ENCODE results near the gene ZBTB22. TPM values are rescaled to one million over a fixed set of nuclear protein-coding genes. Genes with fewer than 3 reads are reported as not detected.

Gene ZBTB22, protein sequence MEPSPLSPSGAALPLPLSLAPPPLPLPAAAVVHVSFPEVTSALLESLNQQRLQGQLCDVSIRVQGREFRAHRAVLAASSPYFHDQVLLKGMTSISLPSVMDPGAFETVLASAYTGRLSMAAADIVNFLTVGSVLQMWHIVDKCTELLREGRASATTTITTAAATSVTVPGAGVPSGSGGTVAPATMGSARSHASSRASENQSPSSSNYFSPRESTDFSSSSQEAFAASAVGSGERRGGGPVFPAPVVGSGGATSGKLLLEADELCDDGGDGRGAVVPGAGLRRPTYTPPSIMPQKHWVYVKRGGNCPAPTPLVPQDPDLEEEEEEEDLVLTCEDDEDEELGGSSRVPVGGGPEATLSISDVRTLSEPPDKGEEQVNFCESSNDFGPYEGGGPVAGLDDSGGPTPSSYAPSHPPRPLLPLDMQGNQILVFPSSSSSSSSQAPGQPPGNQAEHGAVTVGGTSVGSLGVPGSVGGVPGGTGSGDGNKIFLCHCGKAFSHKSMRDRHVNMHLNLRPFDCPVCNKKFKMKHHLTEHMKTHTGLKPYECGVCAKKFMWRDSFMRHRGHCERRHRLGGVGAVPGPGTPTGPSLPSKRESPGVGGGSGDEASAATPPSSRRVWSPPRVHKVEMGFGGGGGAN
- 18.6 and 20.2 TPM in 2 replicates for total RNA-seq

DNA sequence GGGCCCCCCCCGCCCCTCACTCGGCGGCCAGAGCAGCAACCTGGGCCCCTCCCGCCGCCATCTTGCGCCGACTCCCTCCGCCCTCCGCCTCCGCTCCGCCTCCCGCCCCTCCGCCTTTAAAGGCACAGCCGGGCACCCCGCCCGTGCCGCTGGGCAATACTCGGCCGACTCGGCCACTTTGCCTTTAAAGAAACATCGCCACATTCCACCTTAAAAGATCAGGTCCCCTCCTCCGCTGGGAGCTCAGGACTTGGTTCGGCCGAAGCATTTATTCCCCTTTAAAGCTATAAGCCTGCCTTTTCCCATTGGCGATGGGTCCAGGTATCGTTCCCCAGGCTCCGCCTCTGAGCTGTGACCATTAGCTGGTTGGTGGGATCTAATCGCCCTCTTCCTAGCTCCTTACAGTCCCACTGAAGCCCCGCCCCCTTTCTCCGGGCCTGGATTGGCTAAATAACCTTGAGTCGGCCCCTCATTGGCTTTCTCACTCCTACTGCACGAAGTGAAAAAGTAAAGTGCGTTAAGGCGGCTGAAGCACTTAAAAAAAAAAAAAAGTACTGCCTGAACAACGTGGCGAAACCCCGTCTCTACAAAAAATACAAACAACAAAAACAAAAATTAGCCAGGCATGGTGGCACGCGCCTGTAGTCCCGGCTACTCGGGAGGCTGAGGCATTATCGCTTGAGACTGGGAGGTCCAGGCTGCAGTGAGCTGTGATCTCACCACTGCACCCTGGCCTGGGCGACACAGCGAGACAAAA lies at the start of gene ZBTB22:
Gene ZBTB22 (minus strand): TSS at position 76 of the 757 bp plus-strand sequence. CDS start 828 bp downstream, outside the sequence.

DNA sequence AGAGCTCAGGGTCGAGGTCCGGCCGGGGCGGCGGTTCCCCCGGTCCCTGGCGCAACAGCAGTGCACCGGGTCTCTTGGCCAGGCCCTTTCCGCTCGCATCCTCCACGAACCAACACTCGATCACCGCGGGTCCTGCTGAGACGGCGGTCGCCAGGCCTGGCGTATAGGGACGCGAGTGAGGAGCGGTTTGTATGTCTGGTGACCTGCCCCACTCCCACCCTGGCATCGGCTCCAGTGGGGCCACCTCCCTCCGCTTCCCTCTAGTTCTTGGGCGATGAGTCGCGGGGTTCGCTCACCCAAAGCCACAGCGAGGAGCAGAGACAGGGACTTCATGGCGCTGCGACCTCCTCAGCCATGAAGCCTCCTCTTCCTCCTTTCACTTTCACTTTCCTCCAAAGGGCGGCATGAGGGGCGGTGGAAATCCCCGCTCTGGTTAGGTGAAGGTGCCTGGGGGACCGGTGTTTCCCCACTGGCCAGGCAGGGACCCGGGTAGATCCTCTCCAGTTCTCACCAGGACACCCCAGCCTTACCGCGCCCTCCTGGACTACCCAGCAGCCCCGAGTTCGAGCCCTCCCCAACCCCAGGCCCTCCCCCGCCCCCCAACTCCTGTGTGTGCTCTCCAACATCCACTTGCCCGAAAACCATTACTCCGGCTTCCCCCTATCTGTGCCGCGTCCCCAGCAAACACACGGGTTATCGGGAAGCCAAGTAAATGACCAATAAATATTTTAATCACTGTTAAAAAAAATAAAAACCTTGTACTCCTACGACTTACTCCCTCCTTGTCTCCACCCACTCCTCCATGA lies 3.6 kb downstream of the ZBTB22 start, which contains the start of gene TAPBP:
Gene TAPBP (minus strand): TSS at position 370 of the 806 bp plus-strand sequence. CDS start 37 bp downstream, at position 333.

DNA sequence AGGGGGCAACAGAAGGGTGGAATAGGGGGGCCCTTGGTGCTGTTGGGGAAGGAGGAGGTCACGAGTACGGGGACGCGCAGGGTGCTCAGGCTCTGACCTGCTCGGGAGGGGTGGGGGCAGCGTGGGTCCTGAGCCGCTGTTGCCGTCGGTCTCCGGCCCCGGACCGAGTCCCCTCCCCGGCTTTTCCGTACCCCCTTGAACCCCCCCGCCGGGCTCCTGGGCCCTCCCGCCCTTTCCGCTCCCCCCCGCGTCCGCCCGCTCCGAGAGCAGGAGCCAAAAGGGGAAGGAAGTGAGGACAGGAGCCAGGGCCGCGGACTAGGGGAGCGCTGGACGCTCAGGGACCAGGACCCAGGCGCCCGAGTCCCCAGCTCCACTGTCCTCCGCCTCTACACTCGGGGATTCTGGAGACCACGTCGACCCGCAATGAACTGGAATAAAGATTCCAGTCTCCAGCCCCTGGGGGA lies 18.7 kb downstream of the ZBTB22 start, which contains the start of gene RGL2:
Gene RGL2 (minus strand): TSS at position 170 of the 464 bp plus-strand sequence. CDS start 332 bp downstream, outside the sequence.

DNA sequence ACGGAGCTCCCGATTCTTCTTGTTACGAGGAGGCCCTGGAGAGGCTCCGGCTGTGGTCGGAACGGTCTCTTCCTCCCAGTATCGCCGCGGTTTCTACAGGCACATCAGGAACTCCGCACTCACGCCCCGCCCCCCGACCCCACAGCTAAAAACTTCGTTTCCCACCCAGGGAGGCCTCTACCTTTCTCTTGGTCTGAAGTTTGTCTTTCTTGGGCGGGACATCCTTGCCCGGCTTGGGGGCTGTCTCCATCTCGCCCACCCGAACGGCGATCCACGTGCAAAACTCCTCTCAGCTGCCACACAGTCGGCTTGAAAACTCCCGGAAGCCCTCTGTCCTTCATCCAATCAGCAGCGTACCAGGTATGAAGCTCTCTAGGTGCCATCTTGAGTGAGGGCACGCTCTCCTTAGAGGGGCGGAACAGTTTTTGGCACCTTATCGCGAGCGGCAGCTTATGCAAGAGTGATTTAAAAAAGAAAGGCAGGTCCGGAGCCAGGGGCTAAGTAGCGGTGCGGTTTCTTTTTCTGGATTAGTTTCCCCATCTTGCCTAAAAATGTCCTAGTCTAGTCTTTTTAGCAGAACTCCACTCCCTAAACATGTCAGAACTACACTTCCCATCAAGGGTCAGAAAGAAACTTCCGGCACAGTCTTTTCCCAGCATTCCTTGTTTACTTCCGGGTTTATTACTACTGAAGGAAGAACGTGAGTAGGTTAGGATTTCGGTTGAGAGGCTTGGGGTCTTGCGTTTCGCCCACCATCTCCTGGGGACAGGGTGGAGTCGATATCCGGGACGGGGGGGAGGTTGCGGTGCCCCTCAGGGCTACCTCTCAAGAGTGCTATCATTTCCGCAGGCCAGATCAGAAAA lies 28.4 kb downstream of the ZBTB22 start, which contains the start of the genes PFDN6 and WDR46:
Gene PFDN6 (plus strand): TSS at position 681 of the 863 bp plus-strand sequence. CDS start 256 bp downstream, outside the sequence.
Gene WDR46 (minus strand): TSS at position 319 of the 863 bp plus-strand sequence. CDS start 69 bp downstream, at position 250.

DNA sequence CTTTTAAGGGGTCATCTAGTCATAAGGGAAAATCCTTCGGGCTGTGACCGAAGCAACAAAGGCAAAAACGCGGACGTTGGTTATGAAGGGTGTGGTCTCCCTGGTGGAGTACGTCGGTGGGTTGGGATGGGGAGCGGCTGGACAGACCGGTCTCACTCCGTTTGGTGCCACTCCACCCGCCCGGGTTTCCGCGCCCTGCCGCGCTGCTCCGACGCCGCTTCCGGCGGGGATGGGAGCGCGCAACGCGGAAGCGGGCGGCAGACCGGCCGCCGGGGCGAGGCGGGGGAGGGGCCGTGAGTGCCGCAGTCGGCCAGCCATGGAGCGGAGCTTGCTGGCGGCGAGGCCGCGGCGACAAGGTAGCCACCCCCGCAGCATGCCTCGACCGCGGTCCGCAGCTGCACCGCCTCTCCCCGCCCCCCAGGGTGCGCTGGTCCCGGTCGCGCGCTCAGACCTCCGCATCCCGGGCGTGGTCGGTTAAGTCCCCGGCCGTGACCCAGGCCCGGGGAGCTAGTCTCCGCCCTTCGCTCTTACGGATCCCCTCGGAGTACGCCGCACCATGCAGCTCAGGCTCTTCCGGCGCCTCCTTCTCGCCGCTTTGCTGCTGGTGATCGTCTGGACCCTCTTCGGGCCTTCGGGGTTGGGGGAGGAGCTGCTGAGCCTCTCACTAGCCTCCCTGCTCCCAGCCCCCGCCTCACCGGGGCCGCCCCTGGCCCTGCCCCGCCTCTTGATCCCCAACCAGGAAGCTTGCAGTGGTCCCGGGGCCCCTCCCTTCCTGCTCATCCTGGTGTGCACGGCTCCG lies 40.5 kb downstream of the ZBTB22 start, which contains the start of gene B3GALT4:
Gene B3GALT4 (plus strand): TSS at position 260 of the 799 bp plus-strand sequence. CDS start 297 bp downstream, at position 557.

DNA sequence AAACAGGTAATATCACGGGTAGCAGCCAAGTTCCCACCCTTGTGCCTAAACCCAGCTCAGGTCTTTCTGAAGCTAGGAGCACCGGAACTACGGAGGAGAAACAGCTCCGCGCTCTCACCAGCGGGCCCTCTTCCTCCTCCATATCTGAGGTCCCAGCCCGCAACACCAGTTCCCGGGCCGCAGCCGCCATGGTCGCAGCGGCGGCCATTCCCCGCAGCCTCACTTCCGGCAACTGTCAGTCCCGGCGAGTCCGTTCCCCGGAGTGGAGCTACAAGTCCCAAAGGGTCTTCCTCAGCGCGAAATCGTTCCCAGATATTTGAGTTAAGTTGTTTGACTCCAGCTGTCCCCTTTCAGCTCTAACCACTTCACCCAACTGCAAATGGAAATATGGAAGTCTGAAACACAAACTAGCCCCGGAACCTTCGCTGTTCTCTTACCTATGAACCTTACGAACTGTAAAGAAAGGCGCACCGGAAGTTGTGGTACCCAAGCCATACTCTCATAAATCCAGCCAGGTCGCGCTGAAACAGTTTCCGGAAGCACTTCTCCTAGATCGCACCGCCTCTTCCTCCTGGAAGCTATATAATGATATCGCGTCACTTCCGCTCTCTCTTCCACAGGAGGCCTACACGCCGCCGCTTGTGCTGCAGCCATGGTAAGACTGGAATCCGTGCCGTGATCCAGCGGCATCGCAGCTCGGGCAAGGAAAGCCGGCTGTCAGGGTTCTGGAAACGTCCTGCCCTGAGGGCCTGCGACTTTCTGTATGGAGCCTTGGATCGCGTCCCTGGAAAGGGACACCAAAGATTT lies 45.9 kb downstream of the ZBTB22 start, which contains the start of the genes RPS18 and VPS52:
Gene RPS18 (plus strand): TSS at position 608 of the 807 bp plus-strand sequence. CDS start 45 bp downstream, at position 653.
Gene VPS52 (minus strand): TSS at position 409 of the 807 bp plus-strand sequence. CDS start 201 bp downstream, at position 208.

Other genes starting within 250 kb of the ZBTB22 start
- 2.8 TPM in 1 of 2 replicates, not detected in the other for gene HLA-DPA1, start 244.1 kb downstream of the ZBTB22 start, total RNA-seq
- 2.3 and 15.9 TPM in 2 replicates for gene HLA-DPB1, start 241.8 kb downstream of the ZBTB22 start, total RNA-seq
- 0.14 and 0.46 TPM in 2 replicates for gene COL11A2, start 125.3 kb downstream of the ZBTB22 start, total RNA-seq
- gene RXRB, start 117.1 kb downstream of the ZBTB22 start, total RNA-seq: 20.8 and 23.5 TPM in 2 replicates
- gene SLC39A7, start 116.9 kb downstream of the ZBTB22 start, total RNA-seq: 169 and 203 TPM in 2 replicates
- gene HSD17B8, start 113.1 kb downstream of the ZBTB22 start, total RNA-seq: 4.8 and 7.4 TPM in 2 replicates
- gene RING1, start 109.2 kb downstream of the ZBTB22 start, total RNA-seq: 26.2 and 38.6 TPM in 2 replicates
- 36.6 and 36.8 TPM in 2 replicates for gene VPS52, start 45.9 kb downstream of the ZBTB22 start, total RNA-seq
- 7,769 and 8,323 TPM in 2 replicates for gene RPS18, start 45.7 kb downstream of the ZBTB22 start, total RNA-seq
- 7.1 and 8.8 TPM in 2 replicates for gene B3GALT4, start 40.6 kb downstream of the ZBTB22 start, total RNA-seq
- gene WDR46, start 28.5 kb downstream of the ZBTB22 start, total RNA-seq: 88.8 and 89.3 TPM in 2 replicates
- gene PFDN6, start 28.1 kb downstream of the ZBTB22 start, total RNA-seq: 46.4 and 56.6 TPM in 2 replicates
- gene RGL2, start 18.8 kb downstream of the ZBTB22 start, total RNA-seq: 11.4 and 17.9 TPM in 2 replicates
- 44.2 and 51.1 TPM in 2 replicates for gene TAPBP, start 3.7 kb downstream of the ZBTB22 start, total RNA-seq
- 48.2 and 53.4 TPM in 2 replicates for gene DAXX, start 5.2 kb upstream of the ZBTB22 start, total RNA-seq
- gene KIFC1, start 74.1 kb upstream of the ZBTB22 start, total RNA-seq: 1.3 and 1.4 TPM in 2 replicates
- 17.1 and 20.0 TPM in 2 replicates for gene PHF1, start 93.3 kb upstream of the ZBTB22 start, total RNA-seq
- 145 and 158 TPM in 2 replicates for gene CUTA, start 100.4 kb upstream of the ZBTB22 start, total RNA-seq
- 1.7 and 3.9 TPM in 2 replicates for gene SYNGAP1, start 102.3 kb upstream of the ZBTB22 start, total RNA-seq
- 2.8 and 4.1 TPM in 2 replicates for gene ZBTB9, start 136.8 kb upstream of the ZBTB22 start, total RNA-seq